OCI-LY3 (cell line): ENCODE measurements around the gene CNTN5.

Experiments
- EZH2phosphoT487 ChIP-seq: fragments of 200-600 bp; shearing (Covaris generic); IDR thresholded peaks from 2 replicates; pipeline ENCODE4 v1.6.1; 2018; ENCODE audit warnings: antibody characterized with exemption, mixed run types, low read depth
- TF ChIP-seq, protein P1 (sequence below): fragments of 200-600, 300-600 bp; sonication (generic); IDR thresholded peaks from 2 replicates; pipeline ENCODE4 v1.5.1; 2014; ENCODE audit warnings: antibody characterized with exemption, low read length, low read depth

DNA sequence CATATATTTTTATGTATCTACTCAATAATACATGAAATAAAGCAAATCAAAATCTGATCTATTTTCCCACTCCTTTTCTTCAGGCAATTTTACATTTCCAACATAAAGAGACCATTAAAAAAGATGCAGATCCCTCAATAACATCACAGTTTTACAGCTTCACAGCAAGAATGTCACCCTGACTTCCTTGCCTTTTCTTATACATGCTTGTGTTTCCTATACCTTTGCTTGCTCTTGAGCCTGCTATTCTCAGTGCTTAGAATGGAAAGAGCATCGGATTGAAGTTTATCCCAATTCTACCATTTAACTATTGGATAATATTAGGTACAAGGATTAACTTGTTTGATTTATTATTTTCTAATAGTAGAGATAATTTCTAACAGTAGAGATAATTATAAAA is 176.7 kb downstream of the CNTN5 start:
- TF ChIP-seq, protein P1, sequence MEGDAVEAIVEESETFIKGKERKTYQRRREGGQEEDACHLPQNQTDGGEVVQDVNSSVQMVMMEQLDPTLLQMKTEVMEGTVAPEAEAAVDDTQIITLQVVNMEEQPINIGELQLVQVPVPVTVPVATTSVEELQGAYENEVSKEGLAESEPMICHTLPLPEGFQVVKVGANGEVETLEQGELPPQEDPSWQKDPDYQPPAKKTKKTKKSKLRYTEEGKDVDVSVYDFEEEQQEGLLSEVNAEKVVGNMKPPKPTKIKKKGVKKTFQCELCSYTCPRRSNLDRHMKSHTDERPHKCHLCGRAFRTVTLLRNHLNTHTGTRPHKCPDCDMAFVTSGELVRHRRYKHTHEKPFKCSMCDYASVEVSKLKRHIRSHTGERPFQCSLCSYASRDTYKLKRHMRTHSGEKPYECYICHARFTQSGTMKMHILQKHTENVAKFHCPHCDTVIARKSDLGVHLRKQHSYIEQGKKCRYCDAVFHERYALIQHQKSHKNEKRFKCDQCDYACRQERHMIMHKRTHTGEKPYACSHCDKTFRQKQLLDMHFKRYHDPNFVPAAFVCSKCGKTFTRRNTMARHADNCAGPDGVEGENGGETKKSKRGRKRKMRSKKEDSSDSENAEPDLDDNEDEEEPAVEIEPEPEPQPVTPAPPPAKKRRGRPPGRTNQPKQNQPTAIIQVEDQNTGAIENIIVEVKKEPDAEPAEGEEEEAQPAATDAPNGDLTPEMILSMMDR: no peak
- no peak for TF ChIP-seq EZH2phosphoT487
